Esophagus squamous epithelium (tissue), 5 donors: ENCODE results near the gene NDRG3. TPM values are rescaled to one million over a fixed set of nuclear protein-coding genes. Genes with fewer than 3 reads are reported as not detected.
"Not testable (repeated sequence)": the region's sequence is repeated elsewhere in the genome, so short reads cannot be mapped to it uniquely, and the experiment has no call there.

Experiments used
- DNase-seq: peaks from one replicate; lab custom pipeline; 2025; lab: John Stamatoyannopoulos, UW
- H3K27ac ChIP-seq, 4 donors: fragments of 200-600 bp; sonication (generic); one replicate each; pipeline ENCODE4 v1.5.1; 2016 to 2019; ENCODE audit warnings: mild to moderate bottlenecking in 1 of 4
- H3K27me3 ChIP-seq, 4 donors: fragments of 200-600 bp; sonication (generic); 1 replicate in 3 of 4; 2 replicates in 1 of 4; pipeline versions ENCODE4 v1.5.1 to v1.6.0; 2017 to 2021; ENCODE audit warnings: antibody characterized with exemption in 1 of 4
- H3K36me3 ChIP-seq, 3 donors: fragments of 200-600 bp; sonication (generic); one replicate each; pipeline ENCODE4 v1.5.1; 2016 to 2019
- H3K4me1 ChIP-seq, 3 donors: fragments of 200-600 bp; sonication (generic); one replicate each; pipeline ENCODE4 v1.5.1; 2017 to 2019
- H3K4me3 ChIP-seq, 4 donors: fragments of 200-600 bp; sonication (generic); 1 replicate in 3 of 4; 2 replicates in 1 of 4; pipeline ENCODE4 v1.5.1; 2016 to 2019; ENCODE audit warnings: mild to moderate bottlenecking in 2 of 4, moderate library complexity in 1 of 4
- H3K9me3 ChIP-seq, 3 donors: fragments of 200-600 bp; sonication (generic); one replicate each; pipeline ENCODE4 v1.5.1; 2016 to 2019
- POLR2A ChIP-seq, 4 donors: fragments of 450-650 bp; IDR thresholded peaks; one replicate each; pipeline ENCODE4 v1.6.1; 2017; ENCODE audit warnings: antibody characterized with exemption in 4 of 4, mild to moderate bottlenecking in 4 of 4, moderate library complexity in 3 of 4
- WGBS, 2 donors: methylation state at CpG; one replicate each; pipeline ENCODE4 v1.1.5; 2018; 5-methylcytosine and 5-hydroxymethylcytosine counted together
- intact Hi-C: fragments of 100-400 bp; cut with DNase I; formaldehyde crosslinking; loops from one replicate; pipeline ENCODE4 v1.15.0; 2022
- total RNA-seq, 4 donors: library from RNA; depleted of rRNA; stranded (reverse); fragments of >200 nt; gene quantifications; one replicate each; pipeline ENCODE4 v1.1.0, GENCODE V29; 2016
- TF ChIP-seq, protein P1 (sequence below), 6 experiments: fragments of 450-650 bp in 4 of 6; fragments of 200-600 bp in 2 of 6; sonication (generic) in 2 of 6; IDR thresholded peaks; one replicate each; pipeline ENCODE4 v1.5.1; 2016 to 2019; ENCODE audit warnings: antibody characterized with exemption in 6 of 6, mild to moderate bottlenecking in 4 of 6, moderate library complexity in 4 of 6
- donor health status: DM: yes; HTN: yes; CAD: no.

The NDRG3 gene
- total RNA-seq, 4 donors from 2014 or later: 13.9 to 23.5 (median 18.1) TPM

- no peak for DNase-seq
- TF ChIP-seq, protein P1, sequence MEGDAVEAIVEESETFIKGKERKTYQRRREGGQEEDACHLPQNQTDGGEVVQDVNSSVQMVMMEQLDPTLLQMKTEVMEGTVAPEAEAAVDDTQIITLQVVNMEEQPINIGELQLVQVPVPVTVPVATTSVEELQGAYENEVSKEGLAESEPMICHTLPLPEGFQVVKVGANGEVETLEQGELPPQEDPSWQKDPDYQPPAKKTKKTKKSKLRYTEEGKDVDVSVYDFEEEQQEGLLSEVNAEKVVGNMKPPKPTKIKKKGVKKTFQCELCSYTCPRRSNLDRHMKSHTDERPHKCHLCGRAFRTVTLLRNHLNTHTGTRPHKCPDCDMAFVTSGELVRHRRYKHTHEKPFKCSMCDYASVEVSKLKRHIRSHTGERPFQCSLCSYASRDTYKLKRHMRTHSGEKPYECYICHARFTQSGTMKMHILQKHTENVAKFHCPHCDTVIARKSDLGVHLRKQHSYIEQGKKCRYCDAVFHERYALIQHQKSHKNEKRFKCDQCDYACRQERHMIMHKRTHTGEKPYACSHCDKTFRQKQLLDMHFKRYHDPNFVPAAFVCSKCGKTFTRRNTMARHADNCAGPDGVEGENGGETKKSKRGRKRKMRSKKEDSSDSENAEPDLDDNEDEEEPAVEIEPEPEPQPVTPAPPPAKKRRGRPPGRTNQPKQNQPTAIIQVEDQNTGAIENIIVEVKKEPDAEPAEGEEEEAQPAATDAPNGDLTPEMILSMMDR (IDR thresholded peaks at IDR 0.05): no peak
- no peak for TF ChIP-seq POLR2A (IDR thresholded peaks at IDR 0.05)
- Histone ChIP-seq H3K27ac (no peak overlapping the region), H3K4me1 (no peaks in the 10 kb centered on the region), H3K27me3 (no peaks in the 10 kb centered on the region), H3K9me3 (no peaks in the 10 kb centered on the region), H3K4me3 (no peak overlapping the region), H3K36me3 (peaks cover 0 to 42% (median 0%) of the 10 kb centered on the region in 3 donors)
- WGBS, 2 donors: 82 to 86% methylated on average over 3 of the region's 3 CpGs
- intact Hi-C loops: no loop called here
Measured at GRCh38 chr20:36717021-36717420, 28.9 kb downstream of the NDRG3 start.

- Histone ChIP-seq H3K27me3 (no peaks in the 10 kb centered on the region), H3K4me3 (no peak overlapping the region), H3K4me1 (no peaks in the 10 kb centered on the region), H3K27ac (no peak overlapping the region), H3K36me3 (peaks cover 0 to under 1% (median 0%) of the 10 kb centered on the region in 3 donors), H3K9me3 (no peaks in the 10 kb centered on the region)
- intact Hi-C loops: no loop called here
- no peak for DNase-seq
- no peak for TF ChIP-seq POLR2A (IDR thresholded peaks at IDR 0.05)
- TF ChIP-seq, protein P1 (IDR thresholded peaks at IDR 0.05): no peak
- WGBS, 2 donors: 94 to 100% methylated on average over 1 of the region's 1 CpG
Measured at GRCh38 chr20:36712775-36713174, 33.1 kb downstream of the NDRG3 start.

DNA sequence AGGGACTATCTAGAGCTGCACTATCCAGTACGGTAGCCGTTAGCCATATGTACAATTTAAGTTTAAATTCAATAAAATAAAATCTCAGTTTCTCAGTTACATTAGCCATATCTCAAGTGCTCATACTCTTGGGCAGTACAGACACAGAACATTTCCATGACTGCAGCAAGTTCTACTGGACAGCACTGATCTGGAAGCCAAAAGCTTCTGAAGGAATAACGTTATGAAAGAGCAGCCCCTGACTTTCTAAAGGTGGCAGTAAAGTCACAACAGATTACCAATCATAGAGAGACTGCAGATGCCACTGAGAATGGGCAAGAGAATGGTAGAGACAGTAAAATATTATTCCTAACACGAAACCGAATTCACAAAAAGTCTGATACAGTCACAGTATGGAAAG, 36.8 kb downstream of the NDRG3 start:
- no peaks in the 10 kb centered on the region for H3K27me3 ChIP-seq
- no peak overlapping the region for H3K4me3 ChIP-seq
- H3K27ac ChIP-seq: no peak overlapping the region
- peaks cover 0 to 25% (median 8%) of the 10 kb centered on the region in 3 donors for H3K36me3 ChIP-seq
- H3K9me3 ChIP-seq: no peaks in the 10 kb centered on the region
- 82 to 85% methylated on average over 5 of the region's 5 CpGs for WGBS, 2 donors
- no peak for TF ChIP-seq POLR2A (IDR thresholded peaks at IDR 0.05)
- TF ChIP-seq, protein P1 (IDR thresholded peaks at IDR 0.05): no peak
- no peaks in the 10 kb centered on the region for H3K4me1 ChIP-seq
- intact Hi-C loops: no loop called here
- no peak for DNase-seq

- no peak for DNase-seq
- Histone ChIP-seq H3K4me1 (peaks cover 0 to 10% (median 0%) of the 10 kb centered on the region in 3 donors), H3K9me3 (no peaks in the 10 kb centered on the region), H3K27ac (no peak overlapping the region), H3K4me3 (no peak overlapping the region), H3K36me3 (peaks cover 0 to 25% (median 8%) of the 10 kb centered on the region in 3 donors), H3K27me3 (no peaks in the 10 kb centered on the region)
- intact Hi-C loops: no loop called here
- TF ChIP-seq POLR2A (IDR thresholded peaks at IDR 0.05): no peak
- TF ChIP-seq, protein P1 (IDR thresholded peaks at IDR 0.05): no peak
- WGBS, 2 donors: 82 to 91% methylated on average over 4 of the region's 4 CpGs
Measured at GRCh38 chr20:36703530-36703929, 42.4 kb downstream of the NDRG3 start.

DNA sequence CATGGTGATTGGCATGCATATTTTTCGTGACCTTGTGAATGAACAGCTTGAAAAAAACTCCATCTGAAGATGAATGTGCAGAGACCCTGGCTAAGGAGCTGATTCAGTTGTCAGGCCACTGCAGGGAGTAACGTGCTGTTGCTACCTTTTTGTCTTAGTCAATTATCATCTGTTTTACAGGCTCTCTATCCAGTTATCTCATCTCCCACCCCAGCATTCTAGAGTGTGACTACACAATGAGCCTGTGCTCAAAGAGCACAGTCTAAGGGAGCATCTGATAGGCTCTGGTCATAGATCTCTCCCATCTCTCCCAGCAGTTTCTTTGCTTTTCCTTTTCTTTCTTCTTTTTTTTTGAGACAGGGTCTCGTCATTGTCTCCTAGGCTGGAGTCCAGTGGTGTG, 45.5 kb downstream of the NDRG3 start:
- H3K36me3 ChIP-seq: peaks cover 0 to 7% (median 0%) of the 10 kb centered on the region in 3 donors
- H3K4me3 ChIP-seq: no peak overlapping the region
- no peak overlapping the region for H3K27ac ChIP-seq
- 84 to 90% methylated on average over 3 of the region's 3 CpGs for WGBS, 2 donors
- DNase-seq: no peak
- H3K27me3 ChIP-seq: no peaks in the 10 kb centered on the region
- TF ChIP-seq, protein P1 (IDR thresholded peaks at IDR 0.05): no peak
- no peak for TF ChIP-seq POLR2A (IDR thresholded peaks at IDR 0.05)
- H3K4me1 ChIP-seq: peaks cover 0 to 10% (median 0%) of the 10 kb centered on the region in 3 donors
- no peaks in the 10 kb centered on the region for H3K9me3 ChIP-seq
- intact Hi-C loops: no loop called here

DNA sequence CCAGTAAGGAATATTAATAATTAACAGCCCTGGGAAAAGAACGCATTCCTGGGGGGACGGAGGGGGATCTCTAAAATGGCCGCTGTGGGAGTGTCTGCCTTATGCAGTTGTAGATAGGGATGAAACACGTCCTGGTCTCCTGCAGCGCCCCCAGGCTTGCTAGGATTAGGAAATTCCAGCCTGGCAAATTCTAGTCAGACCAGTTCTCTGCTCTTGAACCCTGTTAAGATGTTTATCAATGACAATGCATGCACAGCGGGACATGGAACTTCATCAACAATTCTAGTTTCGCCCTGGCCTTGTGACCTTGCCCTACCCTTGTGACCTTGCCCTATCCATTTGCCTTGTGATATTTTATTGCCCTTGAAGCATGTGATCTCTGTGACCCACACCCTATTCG, 50.4 kb downstream of the NDRG3 start:
- H3K27ac ChIP-seq, H3K4me3 ChIP-seq, DNase-seq, intact Hi-C loops, H3K4me1 ChIP-seq, H3K36me3 ChIP-seq, H3K9me3 ChIP-seq, H3K27me3 ChIP-seq: not testable (repeated sequence)
- 78 to 90% methylated on average over 8 of the region's 8 CpGs for WGBS, 2 donors
